ENCODE results near the gene NSUN7.

The NSUN7 gene

DNA sequence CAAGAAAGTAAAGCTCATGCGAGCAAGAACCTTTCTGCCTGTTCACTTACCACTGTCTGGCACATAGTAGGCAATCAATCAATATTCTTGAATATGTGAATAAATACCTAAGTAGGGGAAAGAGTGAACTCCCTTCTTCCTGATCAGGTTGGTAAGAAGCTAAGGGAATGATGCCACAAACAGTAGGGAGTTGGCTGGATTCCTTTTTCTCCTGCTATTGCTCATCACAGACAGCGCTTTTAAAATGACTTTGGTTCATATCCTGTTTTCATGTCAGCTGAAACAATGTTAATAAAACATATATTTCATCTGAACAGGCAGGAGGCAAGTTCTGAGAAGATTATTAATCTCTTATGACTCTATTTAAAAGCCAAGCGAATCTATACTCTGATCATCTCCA lies 99.2 kb downstream of the NSUN7 start:
- no peak for DNase-seq

DNA sequence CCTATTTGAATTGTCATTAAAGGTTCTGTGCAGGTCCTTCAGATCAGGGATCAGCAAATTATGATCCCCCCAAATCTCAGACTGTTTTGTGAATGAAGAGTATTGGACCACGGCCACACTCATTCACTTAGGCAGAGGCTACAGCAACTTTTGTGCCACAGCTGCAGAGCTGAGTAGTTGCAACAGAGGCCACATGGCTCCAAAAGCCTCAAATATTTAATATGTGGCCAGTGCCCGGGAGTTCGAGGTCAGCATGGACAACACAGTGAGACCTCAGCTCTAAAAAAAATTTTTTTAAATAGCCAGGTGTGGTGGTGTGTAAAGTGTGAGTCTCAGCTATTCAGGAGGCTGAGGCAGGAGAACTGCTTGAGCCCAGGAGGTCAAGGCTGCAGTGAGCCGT lies 100.7 kb downstream of the NSUN7 start:
- DNase-seq: no peak

DNA sequence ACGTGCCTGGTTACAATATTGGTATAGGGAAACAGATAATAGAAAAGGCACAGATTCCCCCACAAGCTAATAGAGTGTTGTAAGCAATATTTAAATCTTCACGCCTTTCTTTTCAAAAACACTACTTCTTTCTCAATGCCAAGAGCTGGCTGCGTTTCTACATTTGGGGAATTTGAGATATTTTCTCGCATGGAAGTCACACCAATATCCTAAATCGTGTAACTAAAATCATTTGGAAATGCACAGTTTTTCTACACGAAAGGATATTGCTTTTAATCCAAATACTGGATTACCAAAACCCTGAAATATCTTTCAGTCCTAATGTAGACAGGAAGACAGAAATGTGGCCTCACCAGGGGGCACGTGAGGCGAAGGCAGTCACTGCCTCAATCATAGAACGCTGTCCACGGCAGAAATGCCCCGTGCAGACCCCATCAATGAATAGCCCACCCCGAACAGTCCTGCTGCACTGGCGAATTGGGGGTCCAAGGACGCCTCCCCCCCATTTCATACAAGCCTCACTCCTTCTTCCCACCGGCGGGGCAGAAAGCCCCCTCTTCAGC lies 106.6 kb downstream of the NSUN7 start:
- DNase-seq: no peak

DNA sequence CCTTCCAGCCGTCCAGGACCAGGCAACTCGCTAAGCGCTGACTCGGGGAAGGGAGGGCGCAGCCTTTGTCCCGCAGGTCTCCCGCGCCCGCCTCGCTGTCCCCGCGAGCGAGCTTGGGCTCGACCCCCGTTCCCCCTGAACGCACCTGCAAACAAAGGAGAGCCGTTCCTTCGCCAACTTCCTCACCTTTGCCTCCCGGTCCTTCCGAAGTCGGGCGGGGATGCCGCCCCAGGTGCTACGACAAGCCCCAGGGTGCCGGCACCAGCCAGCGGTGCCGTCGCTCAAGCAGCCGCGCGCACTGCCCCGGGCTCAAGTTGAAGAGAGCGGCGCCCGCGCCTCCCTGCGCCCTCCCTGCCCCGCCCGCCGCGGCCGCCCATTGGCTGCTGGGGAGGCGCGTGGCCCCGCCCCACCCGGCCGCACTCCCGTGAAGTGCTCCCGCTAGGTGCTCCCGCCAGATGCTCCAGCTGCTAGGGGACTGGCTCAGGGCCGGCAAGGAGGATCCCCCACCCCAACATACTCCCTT lies 107.1 kb downstream of the NSUN7 start:
- peak; percentile 37 to 39 for DNase-seq

DNA sequence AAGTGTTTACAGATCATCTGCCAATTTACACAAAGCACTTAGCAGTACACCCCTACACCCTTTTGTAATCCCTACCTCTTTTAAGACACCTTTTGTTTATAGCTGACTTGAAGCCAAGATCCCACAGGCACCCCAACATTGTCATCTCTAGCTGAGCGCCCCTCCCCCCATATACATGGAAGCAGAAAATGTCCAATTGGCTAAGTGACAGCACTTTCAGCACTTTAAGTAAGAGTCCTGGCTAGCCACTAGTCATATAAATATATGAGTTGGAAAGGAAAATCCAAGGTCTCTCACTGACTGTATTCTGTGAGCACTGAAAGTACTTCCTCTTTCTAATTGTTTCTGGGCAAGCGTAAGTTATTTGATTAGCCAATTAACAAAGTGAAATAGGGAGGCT lies 108.2 kb downstream of the NSUN7 start:
- DNase-seq: no peak

DNA sequence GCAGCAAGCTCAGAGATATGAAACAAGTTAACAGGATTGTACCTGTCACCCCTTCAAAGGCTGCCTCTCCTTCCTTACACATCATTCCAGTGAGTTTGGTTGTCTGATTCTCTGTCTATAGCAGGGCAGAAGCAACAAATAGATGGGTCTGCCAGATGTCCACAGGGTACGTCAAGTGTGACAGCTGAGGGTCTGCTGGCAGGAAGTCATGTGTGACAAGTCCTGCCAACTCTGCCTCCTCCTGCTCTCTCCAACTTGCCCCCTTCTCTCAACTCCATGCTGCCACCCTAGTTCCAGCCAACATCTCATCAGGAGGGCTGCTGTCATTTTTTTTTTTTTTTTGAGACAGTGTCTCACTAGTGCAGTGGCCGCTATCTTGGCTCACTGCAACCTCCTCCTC lies 109.2 kb downstream of the NSUN7 start:
- DNase-seq: no peak
